Ectodermal cell (in vitro differentiated cells): Measurements from ENCODE around the gene HNRNPLL.
A peak's percentile ranks its signal among the peaks of the same experiment; 100 is the strongest.
"Not testable (repeated sequence)": the region's sequence is repeated elsewhere in the genome, so short reads cannot be mapped to it uniquely, and the experiment has no call there.

Experiments used
- H3K27ac ChIP-seq: 2 replicates; pipeline ENCODE4 v1.7.0; 2013; ENCODE audit warnings: mild to moderate bottlenecking, low read depth, low read length; ENCODE audit not compliant: insufficient read depth, poor library complexity, severe bottlenecking
- H3K27me3 ChIP-seq: 2 replicates; pipeline ENCODE4 v1.7.0; 2013; ENCODE audit warnings: mild to moderate bottlenecking, low read length; ENCODE audit not compliant: insufficient read depth, control insufficient read depth, poor library complexity, severe bottlenecking
- H3K36me3 ChIP-seq: one replicate; pipeline ENCODE4 v1.7.0; 2013; ENCODE audit warnings: low read length; ENCODE audit not compliant: control insufficient read depth, insufficient read depth
- H3K4me1 ChIP-seq: one replicate; pipeline ENCODE4 v1.7.0; 2013; ENCODE audit warnings: low read length; ENCODE audit not compliant: control insufficient read depth, insufficient read depth
- H3K4me3 ChIP-seq: 2 replicates; pipeline ENCODE4 v1.7.0; 2013; ENCODE audit warnings: low read depth, low read length, control low read depth; ENCODE audit not compliant: insufficient read depth
- H3K9me3 ChIP-seq: 2 replicates; pipeline ENCODE4 v1.7.0; 2013; ENCODE audit warnings: mild to moderate bottlenecking, low read length, moderate library complexity; ENCODE audit not compliant: control insufficient read depth
- WGBS, 2 experiments: methylation state at CpG; one replicate each; pipeline ENCODE4 v1.1.7; 2013; ENCODE audit warnings: missing lambda C conversion rate in 2 of 2; 5-methylcytosine and 5-hydroxymethylcytosine counted together

Gene HNRNPLL

DNA sequence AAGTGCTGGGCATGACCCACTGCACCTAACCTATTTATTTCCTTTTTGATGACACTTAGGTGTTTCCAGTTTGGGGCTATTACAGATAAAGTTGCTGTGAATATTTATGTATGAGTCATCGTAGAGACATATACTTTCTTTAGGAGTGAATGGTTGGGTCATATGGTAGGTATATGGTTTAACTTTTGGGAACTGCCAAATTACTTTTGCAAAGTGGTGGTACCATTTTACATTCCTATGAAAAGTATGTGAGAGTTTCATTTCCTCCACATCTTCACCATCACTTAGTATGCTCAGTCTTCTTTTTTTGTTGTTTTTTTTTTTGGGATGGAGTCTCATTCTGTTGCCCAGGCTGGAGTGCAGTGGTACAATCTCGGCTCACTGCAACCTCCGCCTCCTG, 56.1 kb downstream of the HNRNPLL start:
- 86 to 95% methylated on average over 3 of the region's 3 CpGs for WGBS, 2 experiments
- no peaks in the 10 kb centered on the region for H3K9me3 ChIP-seq
- no peaks in the 10 kb centered on the region for H3K36me3 ChIP-seq
- H3K27me3 ChIP-seq = no peaks in the 10 kb centered on the region
- no peak overlapping the region for H3K27ac ChIP-seq
- H3K4me1 ChIP-seq = peaks cover 4% of the 10 kb centered on the region
- no peak overlapping the region for H3K4me3 ChIP-seq

DNA sequence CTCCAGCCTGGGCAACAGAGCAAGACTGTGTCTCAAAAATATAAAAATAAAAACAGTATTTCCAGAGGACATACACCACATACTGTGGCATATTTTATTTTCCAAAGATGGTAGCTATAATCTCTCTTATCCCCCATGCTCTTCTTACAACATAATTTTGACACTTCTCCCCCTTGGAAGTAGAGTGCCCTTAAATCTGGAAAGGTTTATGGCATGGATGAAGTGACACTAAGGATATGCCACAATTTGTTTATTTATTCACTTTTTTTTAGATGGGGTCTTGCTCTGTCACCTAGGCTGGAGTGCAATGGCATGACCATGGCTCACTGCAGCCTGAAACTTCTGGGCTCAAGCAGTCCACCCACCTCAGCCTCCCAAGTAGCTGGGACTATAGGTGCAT, 56.7 kb downstream of the HNRNPLL start:
- H3K27me3 ChIP-seq = no peaks in the 10 kb centered on the region
- H3K4me3 ChIP-seq = no peak overlapping the region
- H3K27ac ChIP-seq = no peak overlapping the region
- no peaks in the 10 kb centered on the region for H3K36me3 ChIP-seq
- H3K9me3 ChIP-seq = no peaks in the 10 kb centered on the region
- peaks cover 4% of the 10 kb centered on the region for H3K4me1 ChIP-seq

DNA sequence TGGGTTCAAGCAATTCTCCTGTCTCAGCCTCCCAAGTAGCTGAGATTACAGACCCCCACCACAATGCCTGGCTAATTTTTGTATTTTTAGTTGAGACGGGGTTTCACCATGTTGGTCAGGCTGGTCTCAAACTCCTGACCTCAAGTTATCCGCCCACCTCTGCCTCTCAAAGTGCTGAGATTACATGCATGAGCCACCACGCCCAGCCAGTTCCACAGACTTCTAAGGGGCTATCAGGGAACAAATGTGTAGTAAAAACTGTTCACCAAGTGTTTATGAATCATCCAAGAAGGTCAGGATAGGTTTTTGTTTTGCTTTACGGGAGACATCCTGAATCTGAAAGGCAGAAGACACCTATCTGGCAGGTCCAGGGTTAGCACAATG, 60.5 kb downstream of the HNRNPLL start:
- not testable (repeated sequence) for H3K4me1 ChIP-seq, H3K36me3 ChIP-seq, H3K27ac ChIP-seq, H3K9me3 ChIP-seq, H3K4me3 ChIP-seq, H3K27me3 ChIP-seq
- WGBS, 2 experiments = 86 to 89% methylated on average over 4 of the region's 4 CpGs

DNA sequence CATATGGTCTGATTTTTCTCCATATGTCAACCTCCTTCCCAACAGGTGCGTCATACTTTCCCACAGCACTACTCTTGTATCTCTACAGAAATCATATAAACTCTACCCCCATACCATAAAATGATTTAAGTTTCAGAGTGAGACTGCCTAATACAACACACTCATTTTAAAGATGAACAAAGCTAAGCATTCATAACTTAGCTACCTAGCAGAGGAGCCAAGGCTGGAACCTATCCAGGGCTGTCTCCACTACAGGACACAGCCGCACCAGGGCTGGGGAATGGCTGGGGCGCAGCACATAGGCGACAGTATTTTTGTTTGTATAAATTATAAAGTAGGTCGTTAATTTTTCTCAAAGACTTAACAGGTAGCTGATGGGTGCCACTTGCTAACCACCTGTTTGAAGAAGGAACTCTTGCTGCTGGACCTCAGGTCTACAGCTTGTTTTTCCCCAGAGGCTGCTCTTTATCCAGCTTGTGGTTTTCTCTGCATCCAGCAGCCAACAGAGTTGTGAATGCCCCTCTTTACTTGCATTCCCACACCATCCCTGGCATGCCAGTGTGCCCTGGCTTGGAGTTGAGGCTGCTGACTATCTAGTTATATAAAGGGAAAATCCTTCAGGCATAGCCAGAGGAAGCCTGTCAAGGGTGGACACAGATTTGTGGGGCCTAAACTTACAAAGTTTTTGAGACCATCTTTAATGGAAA, 62.0 kb downstream of the HNRNPLL start:
- H3K4me3 ChIP-seq = no peak overlapping the region
- no peak overlapping the region for H3K27ac ChIP-seq
- peaks cover 2% of the 10 kb centered on the region for H3K27me3 ChIP-seq
- no peaks in the 10 kb centered on the region for H3K36me3 ChIP-seq
- WGBS, 2 experiments = 93 to 94% methylated on average over 5 of the region's 5 CpGs
- peaks cover 4% of the 10 kb centered on the region for H3K4me1 ChIP-seq
- H3K9me3 ChIP-seq = no peaks in the 10 kb centered on the region

DNA sequence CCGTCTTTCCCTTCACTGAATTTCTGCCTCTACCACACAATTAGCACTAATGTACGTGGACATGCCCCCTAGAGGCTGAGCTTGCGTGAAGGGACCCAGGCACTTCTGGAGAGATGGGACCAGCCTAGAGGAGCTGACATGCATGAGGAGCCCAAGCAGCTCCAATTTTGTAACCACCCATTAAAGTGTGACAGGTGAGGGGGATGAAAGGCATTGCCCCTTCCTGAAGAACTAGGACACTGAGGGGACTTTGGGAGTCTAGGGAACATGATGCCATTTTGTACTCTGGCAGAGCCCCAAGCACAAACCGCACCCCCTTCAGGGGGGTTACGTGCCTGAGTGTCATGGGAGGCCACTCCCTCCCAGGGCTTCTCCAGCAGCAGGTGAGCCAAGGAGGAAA, 63.6 kb downstream of the HNRNPLL start:
- Histone ChIP-seq H3K27me3 (peaks cover 13% of the 10 kb centered on the region), H3K4me1 (peaks cover 4% of the 10 kb centered on the region), H3K9me3 (no peaks in the 10 kb centered on the region), H3K4me3 (no peak overlapping the region), H3K36me3 (no peaks in the 10 kb centered on the region), H3K27ac (no peak overlapping the region)
- WGBS, 2 experiments = 85 to 87% methylated on average over 5 of the region's 5 CpGs

DNA sequence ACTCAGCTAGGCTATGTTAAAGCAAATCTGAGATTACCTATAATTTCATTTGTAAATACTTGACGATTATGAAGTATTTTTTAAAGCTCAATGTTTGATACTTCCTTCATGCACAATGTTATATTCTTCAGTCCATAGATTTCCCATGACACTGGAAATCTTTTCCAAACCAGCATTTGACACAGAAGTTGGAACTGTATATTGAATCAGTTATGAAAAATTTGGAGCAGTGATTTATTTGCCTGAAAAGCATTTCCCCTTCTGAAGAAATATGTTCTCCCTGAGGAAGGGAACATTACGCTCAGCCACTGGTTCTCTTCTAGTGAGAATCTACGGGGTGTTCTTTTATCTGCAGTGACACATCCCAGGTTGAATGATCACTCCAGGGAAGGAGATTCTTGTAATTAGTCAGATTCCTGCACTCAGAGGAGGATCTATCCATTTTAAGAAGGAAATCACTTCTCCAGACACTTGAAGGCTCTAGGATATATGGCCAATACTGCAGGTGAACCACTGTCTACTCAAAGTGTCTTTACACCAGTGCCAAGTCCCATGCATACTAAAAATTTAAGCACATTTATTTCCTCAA, 64.7 kb downstream of the HNRNPLL start:
- Histone ChIP-seq H3K9me3 (no peaks in the 10 kb centered on the region), H3K27me3 (peaks cover 13% of the 10 kb centered on the region), H3K36me3 (no peaks in the 10 kb centered on the region), H3K4me3 (no peak overlapping the region), H3K27ac (no peak overlapping the region), H3K4me1 (peaks cover 4% of the 10 kb centered on the region)
- WGBS, 2 experiments = 75 to 79% methylated on average over 2 to 3 of the region's 3 CpGs

DNA sequence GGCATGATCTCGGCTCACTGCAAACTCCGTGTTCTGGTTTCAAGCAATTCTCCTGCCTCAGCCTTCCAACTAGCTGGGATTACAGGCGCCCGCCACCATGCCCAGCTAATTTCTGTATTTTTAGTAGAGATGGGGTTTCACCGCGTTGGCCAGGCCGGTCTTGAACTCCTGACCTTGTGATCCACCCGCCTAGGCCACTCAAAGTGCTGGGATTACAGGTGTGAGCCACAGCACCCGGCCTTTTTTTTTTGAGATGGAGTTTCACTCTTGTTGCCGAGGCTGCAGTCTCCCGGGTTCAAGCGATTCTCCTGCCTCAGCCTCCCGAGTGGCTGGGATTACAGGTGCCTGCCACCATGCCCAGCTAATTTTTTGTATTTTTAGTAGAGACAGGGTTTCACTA, 65.4 kb downstream of the HNRNPLL start:
- H3K4me1 ChIP-seq, H3K36me3 ChIP-seq, H3K27ac ChIP-seq, H3K9me3 ChIP-seq, H3K4me3 ChIP-seq: not testable (repeated sequence)
- 93 to 96% methylated on average over 13 of the region's 13 CpGs for WGBS, 2 experiments
- H3K27me3 ChIP-seq = peaks cover 13% of the 10 kb centered on the region

DNA sequence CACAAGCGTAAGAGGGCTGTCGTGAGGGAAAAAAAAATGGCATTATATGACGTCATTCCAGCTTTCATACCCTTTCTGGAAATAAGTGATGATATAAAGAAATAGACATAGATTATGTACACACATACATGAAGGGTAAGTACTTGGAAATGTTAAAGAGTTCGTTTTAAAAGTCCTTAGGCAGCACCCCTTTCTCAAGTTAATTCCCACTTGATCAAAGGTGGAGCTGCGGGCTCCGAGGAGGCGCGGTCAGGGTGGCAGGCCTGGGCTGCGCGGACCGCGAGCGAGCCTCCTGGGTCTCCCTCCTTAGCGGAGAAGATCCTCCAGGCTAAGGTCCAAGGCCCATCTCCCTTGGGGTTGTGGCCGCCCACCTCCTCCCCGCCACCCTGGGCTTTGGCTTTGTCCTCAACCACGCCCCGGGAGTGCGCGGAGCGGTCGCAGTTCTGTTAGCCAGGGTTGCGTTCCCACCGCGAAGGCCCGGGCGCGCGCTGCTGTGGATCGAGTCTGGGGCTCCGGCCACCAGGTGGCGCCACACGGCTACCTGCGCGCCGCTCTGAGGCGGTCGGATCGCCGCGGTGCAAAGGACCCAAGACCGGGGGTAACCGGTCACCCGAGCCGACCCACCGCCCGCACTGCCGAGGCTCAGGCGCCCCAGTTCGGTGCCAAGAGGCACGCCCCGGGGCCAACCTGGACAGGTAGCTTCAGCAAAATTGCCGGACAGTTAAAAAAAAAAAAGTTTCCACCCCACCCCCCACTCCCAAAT, 66.8 kb downstream of the HNRNPLL start:
- H3K4me3 ChIP-seq = peak overlapping the region; percentile 50
- 7 to 8% methylated on average over 52 to 53 of the region's 53 CpGs for WGBS, 2 experiments
- no peaks in the 10 kb centered on the region for H3K4me1 ChIP-seq
- no peaks in the 10 kb centered on the region for H3K9me3 ChIP-seq
- no peaks in the 10 kb centered on the region for H3K36me3 ChIP-seq
- H3K27ac ChIP-seq = no peak overlapping the region
- peaks cover 13% of the 10 kb centered on the region for H3K27me3 ChIP-seq

DNA sequence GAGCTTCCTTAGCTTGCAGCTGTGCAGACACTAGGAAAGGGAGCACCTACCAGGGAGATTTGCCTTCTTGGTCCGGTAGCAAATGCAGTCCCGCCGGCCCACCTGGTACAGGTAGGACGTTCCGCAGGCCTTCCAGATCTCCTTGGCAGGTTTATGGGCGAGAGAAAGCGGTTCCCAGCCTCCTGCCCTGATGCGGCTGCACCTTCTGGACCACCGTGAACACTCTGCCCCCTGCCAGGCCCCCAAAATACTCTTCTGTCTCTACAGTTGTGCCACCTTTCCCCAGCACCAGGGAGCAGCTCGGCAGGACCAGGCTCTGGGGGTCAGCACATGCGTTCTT, 67.4 kb downstream of the HNRNPLL start:
- Histone ChIP-seq H3K27me3 (peaks cover 13% of the 10 kb centered on the region), H3K4me1 (no peaks in the 10 kb centered on the region), H3K4me3 (no peak overlapping the region), H3K36me3 (no peaks in the 10 kb centered on the region), H3K27ac (no peak overlapping the region), H3K9me3 (no peaks in the 10 kb centered on the region)
- WGBS, 2 experiments = 87 to 88% methylated on average over 11 of the region's 11 CpGs

DNA sequence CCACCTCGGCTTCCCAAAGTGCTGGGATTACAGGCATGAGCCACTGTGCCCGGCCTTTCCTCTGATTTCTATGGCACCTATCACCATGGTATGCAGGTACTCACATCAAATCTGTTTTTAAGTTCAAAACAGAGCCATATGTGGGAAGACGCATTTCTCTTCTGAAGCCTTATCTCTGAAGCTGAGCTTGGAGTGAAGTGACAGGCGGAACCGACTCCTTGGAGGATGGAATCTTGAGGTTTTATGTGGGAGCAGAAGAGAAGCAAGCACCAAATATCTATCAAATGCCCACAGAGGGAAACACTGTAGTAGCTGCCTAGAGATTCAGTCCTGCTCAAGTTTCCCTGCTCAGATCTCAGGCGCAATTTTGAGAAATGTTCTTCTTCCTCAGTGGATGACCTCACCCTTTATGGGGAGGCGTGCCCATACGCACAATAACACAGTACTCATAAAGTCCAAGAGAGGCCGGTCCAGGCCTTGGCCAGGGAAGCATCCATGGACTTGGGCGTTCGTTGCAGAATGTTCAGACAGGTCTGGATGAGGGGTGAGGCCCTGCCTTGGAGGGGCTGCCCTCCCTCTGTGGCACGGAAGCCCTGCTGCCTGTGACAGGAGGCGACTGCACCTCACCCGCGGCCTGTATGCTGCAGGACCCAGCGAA, 67.9 kb downstream of the HNRNPLL start:
- 93% methylated on average over 16 of the region's 16 CpGs for WGBS, 2 experiments
- no peaks in the 10 kb centered on the region for H3K36me3 ChIP-seq
- H3K4me1 ChIP-seq = no peaks in the 10 kb centered on the region
- H3K9me3 ChIP-seq = no peaks in the 10 kb centered on the region
- H3K4me3 ChIP-seq = no peak overlapping the region
- peaks cover 13% of the 10 kb centered on the region for H3K27me3 ChIP-seq
- no peak overlapping the region for H3K27ac ChIP-seq
